Measurements from ENCODE around the gene KMT2C.
A peak's percentile ranks its signal among the peaks of the same experiment; 100 is the strongest.
"Not testable (repeated sequence)": the region's sequence is repeated elsewhere in the genome, so short reads cannot be mapped to it uniquely, and the experiment has no call there.

The KMT2C gene

DNA sequence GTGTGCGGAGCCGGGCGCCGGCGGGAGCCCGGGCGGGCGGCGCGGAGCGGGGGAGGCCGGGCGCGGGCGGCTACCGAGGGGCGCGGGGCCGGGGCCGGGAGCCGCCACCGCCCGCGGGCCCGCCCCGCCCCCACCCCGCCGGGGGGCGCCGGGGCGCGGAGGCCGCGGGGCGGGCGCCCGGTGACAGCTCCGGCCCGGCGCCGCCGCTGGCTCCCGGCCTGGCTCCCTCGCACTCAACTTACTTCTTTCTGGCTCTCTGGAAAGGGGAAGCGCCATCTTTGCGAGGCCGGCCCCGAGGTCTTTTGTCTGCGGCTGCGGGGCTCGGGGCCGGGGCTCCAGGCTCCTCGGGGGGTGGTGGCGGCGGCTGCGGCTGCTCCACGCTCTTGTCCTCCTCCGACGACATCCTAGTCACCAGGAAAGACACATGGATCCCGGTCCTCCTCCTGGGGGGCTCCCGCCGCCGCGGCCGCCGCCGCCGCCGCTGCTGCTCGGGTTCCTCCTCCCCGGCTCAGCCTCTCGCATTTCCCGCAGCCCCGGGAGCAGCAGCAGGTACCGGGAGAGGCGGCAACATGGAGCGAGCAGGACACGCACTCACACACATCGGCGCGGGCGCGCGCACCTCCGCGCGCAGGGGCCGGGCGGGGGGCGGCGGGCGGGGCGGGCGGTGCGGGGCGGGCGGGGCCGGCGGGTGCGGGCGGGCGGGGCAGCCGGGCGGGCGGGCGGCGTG is at the start of gene KMT2C:
Gene KMT2C (minus strand): TSS at position 620 of the 727 bp plus-strand sequence. CDS start 217 bp downstream, at position 403.
- peak within 1 kb of the TSS; percentile 87 for H3K27ac ChIP-seq
- TF ChIP-seq, protein P1, sequence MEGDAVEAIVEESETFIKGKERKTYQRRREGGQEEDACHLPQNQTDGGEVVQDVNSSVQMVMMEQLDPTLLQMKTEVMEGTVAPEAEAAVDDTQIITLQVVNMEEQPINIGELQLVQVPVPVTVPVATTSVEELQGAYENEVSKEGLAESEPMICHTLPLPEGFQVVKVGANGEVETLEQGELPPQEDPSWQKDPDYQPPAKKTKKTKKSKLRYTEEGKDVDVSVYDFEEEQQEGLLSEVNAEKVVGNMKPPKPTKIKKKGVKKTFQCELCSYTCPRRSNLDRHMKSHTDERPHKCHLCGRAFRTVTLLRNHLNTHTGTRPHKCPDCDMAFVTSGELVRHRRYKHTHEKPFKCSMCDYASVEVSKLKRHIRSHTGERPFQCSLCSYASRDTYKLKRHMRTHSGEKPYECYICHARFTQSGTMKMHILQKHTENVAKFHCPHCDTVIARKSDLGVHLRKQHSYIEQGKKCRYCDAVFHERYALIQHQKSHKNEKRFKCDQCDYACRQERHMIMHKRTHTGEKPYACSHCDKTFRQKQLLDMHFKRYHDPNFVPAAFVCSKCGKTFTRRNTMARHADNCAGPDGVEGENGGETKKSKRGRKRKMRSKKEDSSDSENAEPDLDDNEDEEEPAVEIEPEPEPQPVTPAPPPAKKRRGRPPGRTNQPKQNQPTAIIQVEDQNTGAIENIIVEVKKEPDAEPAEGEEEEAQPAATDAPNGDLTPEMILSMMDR (conservative IDR thresholded peaks at IDR 0.05): no peak

DNA sequence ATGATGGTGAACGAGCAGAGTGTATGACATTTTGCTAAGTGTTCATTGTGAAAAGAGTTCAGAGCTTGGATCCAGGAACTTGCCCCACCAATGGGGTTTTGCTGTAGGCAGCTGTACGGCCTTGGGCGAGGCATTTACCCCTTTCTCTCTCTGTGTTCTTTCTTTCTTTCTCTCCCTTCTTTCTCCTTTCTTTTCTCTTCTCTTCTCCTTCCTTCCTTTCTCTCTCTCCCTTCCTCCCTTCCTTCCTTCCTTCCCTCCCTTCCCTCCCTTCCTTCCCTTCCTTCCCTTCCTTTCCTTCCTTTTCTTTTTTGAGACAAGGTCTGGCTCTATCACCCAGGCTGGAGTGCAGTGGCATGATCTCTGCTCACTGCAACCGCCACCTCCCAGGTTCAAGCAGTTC is 45.3 kb upstream of the KMT2C start:
- no peak overlapping the region for H3K27ac ChIP-seq
- TF ChIP-seq, protein P1 (conservative IDR thresholded peaks at IDR 0.05): no peak

DNA sequence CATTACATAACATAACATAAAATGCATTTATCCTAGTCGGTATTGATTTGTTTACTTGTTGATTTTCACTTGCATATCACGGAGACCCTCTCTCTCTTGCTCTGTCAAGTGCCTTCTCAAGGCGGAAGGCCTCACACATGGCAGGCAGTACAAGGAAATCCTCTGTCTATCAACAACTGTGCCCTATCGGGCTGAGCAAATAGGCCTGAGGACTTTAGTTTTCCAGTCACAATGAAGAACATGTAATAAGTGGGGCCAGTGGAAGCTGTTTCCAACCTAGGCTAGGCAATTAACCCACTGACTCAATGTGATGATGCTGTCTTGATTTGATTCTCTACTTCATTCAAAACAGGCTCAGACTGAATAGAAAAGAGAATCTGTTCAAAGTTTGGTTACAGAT is 44.9 kb upstream of the KMT2C start:
- TF ChIP-seq, protein P1 (conservative IDR thresholded peaks at IDR 0.05): no peak
- H3K27ac ChIP-seq: no peak overlapping the region

DNA sequence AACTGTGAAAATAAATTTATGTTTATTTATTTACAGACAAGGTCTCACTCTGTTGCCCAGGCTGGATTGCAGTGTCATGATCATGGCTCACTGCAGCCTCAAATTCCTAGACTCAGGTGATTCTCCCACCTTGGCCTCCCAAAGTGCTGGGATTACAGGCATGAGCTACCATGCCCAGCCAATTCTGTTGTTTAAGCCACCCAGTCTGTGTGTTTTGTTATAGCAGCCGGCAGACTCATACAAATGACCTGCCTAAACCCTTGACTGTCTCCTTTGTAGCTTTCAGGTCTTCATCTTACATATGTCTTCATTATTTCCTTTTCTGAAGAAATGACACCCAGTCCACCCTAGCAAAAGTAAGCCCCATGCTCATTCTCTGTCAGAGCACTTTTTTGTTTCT is 43.8 kb upstream of the KMT2C start:
- H3K27ac ChIP-seq: no peak overlapping the region
- TF ChIP-seq, protein P1 (conservative IDR thresholded peaks at IDR 0.05): no peak

DNA sequence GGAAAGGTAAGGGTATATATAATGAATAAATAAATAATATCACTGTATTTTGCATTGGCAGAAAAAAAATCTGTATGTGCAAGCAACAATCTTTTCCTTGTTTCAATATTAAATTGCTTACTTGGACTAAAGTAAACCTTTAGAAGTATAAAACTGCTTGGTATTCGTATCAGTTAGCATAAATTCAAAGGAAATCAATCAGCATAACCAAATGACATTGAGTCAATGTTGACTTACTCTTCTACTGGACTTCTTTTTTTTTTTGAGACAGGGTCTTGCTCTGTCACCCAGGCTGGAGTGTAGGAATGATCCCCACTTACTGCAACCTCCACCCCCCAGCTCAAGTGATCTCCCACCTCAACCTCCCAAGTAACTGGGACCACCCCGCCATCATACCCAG is 42.3 kb upstream of the KMT2C start:
- TF ChIP-seq, protein P1 (conservative IDR thresholded peaks at IDR 0.05): no peak
- H3K27ac ChIP-seq: no peak overlapping the region

DNA sequence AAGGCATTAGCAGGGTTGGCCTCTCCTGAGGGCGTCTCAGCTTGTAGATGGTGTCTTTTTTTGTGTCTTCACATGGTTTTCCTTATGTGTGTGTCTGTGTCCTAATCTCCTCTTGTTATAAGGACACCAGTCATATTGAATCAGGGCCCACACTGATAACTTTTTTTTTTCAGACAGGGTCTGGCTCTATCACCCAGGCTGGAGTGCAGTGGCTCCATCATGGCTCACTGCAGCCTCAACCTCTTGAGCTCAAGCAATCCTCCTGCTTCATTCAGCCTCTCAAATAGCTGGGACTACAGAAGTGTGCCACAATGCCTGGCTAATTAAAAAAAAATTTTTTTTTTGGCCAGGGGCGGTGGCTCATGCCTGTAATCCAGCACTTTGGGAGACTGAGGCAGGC is 41.3 kb upstream of the KMT2C start:
- TF ChIP-seq, protein P1 (conservative IDR thresholded peaks at IDR 0.05): no peak
- H3K27ac ChIP-seq: no peak overlapping the region

DNA sequence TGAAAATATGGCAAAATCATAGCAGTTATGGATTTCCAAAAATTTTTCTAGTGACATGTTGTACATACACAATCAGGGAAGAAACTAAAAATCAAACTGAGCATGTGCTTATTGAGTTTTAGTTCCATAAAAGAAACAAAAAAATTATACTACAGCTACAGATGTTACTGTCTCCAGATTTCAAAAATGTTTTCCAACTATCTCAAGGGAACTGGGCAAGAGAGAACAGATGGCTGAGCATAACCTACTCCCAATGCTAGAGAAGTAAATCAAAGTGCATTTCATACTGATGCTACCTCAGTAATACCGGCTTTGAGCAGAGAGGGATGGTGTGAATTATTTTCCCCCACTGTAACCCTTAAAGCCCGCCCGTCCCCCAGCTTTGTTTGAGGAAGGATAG is 40.7 kb upstream of the KMT2C start:
- no peak overlapping the region for H3K27ac ChIP-seq
- TF ChIP-seq, protein P1 (conservative IDR thresholded peaks at IDR 0.05): no peak

DNA sequence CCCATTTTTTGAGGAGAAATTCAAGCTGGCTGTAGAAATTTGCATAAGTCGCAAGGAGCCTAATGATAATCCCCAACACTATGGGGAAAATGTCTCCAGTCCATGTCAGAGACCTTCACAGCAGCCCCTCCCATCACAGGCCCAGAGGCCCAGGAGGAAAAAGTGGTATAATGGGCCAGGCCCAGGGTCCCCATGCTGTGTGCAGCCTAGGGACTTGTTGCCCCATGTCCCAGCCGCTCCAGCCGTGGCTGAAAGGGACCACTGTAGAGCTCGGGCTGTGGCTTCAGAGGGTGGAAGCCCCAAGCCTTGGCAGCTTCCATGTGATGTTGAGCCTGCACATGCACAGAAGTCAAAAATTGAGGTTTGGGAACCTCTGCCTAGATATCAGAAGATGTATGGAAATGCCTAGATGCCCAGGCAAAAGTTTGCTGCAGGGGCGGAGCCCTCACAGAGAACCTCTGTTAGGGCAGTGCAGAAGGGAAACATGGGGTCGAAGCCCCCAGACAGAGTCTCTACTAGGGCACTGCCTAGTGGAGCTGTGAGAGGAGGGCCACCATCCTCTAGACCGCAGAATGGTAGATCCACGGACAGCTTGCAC is 35.3 kb upstream of the KMT2C start:
- H3K27ac ChIP-seq: not testable (repeated sequence)

DNA sequence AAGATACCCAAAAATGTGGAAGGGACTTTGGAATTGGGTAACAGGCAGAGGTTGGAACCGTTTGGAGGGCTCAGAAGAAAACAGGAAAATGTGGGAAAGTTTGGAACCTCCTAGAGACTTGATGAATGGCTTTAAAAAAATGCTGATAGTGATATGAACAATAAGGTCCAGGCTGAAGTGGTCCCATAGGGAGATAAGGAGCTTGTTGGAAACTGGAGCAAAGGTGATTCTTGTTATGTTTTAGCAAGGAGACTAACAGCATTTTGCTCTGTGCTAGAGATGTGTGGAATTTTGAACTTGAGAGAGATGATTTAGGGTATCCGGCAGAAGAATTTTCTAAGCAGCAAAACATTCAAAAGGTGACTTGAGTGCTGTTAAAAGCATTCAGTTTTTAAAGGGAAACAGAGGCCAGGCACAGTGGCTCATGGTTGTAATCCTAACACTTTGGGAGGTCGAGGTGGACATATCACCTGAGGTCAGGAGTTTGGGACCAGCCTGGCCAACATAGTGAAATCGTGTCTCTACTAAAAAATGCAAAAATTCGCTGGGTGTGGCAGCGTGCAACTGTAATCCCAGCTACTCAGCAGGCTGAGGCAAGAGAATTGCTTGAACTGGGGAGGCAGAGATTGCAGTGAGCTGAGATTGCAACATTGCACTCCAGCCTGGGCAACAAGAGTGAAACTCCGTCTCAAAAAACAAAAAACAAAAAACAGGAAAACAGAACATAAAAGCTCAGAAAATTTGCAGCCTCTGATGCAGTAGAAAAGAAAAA is 34.6 kb upstream of the KMT2C start:
- H3K27ac ChIP-seq: not testable (repeated sequence)

DNA sequence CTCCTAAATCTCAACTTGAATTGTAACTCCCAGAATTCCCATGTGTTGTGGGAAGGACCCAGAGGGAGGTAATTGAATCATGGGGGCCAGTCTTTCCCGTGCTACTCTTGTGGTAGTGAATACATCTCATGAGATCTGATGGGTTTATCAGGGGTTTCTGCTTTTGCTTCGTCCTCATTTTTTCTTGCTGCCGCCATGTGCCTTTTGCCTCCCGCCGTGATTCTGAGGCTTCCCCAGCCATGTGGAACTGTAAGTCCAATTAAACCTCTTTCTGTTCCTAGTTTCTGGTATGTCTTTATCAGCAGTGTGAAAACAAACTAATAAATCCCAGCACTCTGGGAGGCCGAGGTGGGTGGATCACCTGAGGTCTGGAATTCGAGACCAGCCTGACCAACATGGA is 33.8 kb upstream of the KMT2C start:
- H3K27ac ChIP-seq: not testable (repeated sequence)

All from VCaP (cell line).